GM21737 (cell line): ENCODE results near the gene ANO1.

Experiments used
- ATAC-seq: cut with Tn5 transposase; IDR thresholded peaks from one replicate; pipeline ENCODE4 v1.9.1; 2021; ENCODE audit warnings: mild to moderate bottlenecking, moderate library complexity; ENCODE audit not compliant: unreplicated experiment

Gene ANO1

DNA sequence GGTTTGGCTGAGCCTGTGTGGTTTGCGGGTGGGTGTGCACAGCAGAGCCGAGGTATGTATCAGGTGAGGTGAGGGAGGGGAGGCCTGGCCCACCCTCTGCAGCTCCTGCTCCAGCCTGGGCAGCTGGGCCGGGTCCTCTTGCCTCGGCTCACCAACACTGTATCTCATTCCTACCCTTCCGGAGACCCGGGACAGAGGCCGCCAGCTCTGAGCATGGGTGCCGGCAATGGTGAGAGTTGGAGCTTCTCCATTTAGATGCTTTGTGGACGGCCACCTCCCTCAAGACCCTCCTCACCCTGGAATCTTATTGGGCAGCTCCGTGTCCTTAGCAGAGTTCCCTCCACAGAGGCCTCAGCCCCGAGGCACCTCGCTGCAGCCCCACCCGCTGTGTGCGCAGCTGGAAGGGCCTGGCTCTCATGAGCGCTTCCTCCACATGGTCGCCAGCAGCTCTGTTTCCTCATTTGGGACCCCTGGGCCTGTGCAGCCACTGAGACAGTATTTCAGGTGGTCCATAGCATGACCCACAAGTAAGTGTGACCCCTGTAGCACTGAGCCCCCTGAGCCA is 55.7 kb downstream of the ANO1 start:
- no peak for ATAC-seq

DNA sequence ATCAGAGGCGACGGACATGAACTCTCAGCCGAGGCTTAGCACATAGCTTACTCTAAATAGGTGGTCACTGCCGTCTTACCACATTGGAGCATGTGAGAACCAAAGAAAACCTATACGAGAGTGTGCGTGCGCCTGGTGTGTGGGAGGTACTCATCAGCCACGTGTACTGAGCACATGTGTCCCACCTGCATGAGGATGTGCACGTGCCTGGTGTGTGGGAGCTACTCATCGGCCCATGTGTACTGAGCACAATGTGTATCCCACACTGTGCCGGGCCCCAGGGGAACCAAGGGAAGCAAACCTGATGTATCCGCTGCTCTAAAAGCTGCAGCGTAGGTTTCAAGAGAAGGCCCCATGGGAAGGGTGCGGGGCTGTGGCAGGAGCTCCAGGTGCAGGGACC is 56.4 kb downstream of the ANO1 start:
- ATAC-seq = no peak

DNA sequence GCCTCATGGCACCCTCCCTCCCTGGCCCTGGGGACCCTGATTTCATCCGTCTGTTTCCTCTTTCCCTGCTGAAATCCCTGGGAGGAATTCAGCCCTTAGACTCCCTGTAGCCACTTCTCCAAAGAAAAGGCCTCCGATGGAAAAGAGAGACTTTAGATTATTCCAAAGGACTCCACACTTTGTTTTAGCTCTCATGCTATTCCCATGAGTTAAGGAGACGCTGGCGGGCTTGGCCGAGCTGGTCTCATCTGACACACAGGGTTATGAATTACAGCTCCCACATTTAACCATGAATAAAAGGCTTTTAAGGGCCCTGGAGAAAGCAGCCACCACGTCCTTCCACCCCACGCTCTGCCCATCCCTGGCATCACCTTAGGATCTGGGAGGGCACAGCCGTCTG is 57.0 kb downstream of the ANO1 start:
- no peak for ATAC-seq

DNA sequence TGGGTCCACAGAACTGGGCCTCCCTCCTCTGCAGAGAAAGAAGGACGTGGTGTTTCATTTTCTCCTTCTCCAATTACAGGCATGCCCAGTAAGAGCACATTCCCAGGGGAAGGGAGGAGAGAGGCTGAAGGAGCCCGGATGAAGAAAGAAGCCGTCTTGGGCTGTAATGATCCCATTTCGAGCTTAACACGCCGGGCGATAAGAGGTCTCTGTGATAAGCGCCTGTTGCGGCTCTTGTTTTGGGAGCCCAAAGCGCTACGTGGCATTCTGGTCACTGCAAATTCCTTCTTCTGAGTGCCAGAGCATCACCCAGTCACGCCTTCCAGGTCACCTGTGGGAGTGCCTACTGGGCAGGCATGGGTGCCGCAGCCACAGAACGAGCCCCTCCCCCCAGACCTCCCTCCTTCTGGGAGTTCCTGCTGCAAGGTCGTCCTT is 57.5 kb downstream of the ANO1 start:
- ATAC-seq = no peak

DNA sequence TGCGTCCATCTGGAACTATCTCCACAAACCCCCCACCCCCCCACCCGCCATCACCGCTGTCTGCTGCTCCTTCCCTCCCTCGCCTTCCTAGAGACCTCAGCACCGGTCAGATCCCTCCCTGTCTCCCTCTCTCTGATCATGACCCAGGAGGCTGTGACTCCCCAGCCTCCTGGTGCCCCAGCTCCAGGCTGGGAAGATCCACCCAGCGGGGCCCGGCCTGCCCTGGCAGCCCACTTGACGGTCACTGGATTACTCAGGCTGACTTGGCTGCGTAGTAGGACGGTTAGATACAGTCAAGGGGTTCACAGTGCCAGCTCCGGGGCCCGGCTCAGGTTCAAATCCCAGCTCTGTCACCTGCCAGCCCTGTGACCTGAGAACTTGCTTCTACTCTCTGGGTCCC is 59.3 kb downstream of the ANO1 start:
- no peak for ATAC-seq

DNA sequence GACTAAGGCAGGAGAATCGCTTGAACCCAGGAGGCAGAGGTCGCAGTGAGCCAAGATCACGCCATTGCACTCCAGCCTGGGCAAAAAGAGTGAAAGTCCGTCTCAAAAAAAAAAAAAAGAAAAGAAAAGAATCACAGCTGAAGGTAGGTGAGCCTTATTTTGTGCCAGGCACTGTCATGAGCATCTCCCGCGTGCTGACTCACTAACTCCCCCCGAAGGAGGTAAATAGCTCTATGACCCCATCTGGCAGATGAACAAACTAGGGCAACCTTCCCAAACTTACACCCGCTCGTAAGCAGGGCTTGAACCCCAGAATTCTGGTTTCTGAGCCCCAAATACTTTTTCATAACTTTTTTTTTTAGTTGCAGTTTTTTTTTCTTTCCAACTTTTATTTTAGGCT is 60.3 kb downstream of the ANO1 start:
- no peak for ATAC-seq

DNA sequence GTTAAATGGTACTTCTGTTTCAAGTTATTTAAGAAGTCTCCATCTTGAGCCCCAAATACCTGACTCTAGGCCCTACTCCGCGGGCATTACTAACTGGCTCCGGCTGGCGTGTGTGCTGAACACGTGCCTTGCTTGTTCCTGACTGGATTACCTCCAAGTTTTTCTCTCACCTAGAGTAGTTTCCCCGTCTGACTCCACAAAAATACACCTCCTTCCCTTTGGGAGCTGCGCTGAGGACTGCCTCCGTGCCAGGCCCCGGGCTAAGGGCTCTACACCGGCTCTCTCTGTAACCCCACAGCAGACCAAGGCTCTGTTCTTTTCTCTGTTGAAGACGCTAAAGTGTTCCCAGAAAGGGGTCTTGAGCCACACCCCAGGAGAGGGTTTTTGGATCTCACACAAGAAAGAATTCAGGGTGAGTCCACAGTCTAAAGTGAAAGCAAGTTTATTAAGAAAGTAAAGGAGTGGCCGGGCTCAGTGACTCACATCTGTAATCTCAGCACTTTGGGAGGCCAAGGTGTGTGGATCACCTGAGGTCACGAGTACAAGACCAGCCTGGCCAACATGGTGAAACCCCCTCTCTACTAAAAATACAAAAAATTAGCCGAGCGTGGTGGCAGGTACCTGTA is 61.8 kb downstream of the ANO1 start:
- ATAC-seq = no peak

DNA sequence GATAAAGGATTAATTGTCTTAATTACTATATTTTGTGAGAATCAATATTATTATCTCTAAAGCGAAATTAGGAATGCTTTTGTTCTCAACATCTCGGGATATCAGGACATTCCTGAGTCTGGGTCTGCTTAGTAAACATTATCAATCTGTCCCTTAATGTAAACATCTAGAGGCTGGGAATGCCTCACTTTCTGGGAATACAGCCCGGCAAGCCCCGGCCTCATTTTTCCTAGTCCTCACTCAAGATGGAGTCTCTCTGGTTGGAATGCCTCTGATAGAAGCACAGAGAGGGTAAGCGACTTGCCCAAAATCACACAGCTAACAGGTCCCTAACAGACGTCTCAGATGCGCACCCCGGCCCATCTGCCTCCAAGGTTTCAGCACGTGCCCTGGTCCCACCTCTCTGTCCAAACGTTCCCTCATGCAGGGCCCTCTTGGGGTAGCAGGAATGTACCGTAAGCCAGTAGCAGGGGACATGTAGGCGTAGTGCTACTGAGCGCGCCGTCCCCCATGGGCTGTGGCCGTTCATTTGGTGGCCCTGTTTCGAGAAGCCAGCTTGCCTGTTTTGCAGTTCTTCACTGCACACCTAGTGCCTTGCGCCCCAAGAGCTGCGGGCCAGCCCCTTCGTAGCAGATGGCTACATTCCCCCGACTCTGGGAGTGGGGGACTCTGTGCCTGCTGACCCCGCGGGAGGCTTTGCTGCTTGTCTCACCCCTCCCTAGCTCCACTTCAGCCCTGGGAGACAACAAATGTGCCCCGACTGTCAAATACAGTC is 62.8 kb downstream of the ANO1 start:
- ATAC-seq = no peak

DNA sequence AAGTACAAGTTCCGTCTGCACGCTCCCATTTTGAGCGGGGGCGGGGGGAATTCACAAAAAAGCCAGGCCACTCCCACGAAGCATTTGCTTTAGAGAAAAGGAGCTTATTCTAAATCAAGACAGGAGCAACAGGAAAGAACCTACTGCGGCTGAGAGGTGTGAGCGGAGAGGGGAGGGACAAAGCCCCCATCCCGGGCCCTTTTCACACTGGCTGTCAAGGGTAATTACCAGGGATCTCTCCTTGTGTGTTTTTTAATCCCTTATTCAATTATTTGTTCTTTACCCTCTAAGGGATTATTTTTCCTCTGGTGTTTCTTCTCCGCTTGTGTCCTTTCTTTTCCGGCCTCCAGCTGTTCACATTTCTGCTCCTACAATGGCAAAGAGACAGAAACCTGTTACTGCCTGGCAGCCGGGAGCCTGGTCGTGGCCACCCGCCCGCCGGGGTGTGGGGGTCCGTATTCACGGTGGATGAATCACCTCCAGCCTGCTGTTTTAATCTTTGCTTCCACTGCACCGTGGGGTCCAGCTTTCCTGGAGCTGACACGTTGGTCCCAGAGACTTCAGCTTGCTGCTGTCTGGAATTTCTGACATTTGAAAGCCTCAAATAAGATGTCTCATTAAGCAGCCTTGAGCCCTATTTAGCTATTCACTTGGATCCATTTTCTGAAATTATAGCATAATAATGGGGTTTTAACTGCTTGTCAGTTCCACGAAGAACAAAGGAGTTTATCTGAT is 63.5 kb downstream of the ANO1 start:
- ATAC-seq = no peak

DNA sequence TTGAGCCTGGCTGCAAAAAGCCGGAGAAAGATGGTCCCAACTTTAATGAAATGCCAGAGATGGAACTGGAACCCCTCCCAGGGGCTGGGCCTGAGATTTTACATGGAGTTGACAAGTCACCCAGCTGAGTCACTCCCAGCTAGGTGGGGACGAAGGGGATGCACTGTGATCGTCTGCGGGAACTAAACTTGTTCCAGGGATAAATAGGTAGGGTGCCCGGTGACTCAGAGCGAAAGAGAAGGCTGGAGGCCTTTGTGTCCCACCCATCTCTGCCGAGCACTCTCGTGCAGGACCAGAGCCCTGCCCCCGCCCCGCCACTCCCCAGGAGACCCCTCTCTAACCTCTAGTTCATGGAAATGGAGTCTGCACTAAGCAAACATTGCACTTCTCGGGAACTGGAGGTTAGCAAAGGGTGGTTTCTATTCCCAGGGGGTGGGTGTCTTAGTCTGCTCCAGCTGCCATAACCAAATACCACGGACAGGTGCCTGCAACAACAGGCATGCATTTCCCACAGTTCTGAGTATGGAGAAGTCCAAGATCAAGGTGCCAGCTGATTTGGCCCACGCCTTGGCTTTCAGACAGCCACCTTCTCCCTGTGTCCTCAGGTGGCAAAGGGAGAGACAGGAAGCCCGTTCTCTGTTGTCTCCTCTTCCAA is 64.2 kb downstream of the ANO1 start:
- no peak for ATAC-seq

DNA sequence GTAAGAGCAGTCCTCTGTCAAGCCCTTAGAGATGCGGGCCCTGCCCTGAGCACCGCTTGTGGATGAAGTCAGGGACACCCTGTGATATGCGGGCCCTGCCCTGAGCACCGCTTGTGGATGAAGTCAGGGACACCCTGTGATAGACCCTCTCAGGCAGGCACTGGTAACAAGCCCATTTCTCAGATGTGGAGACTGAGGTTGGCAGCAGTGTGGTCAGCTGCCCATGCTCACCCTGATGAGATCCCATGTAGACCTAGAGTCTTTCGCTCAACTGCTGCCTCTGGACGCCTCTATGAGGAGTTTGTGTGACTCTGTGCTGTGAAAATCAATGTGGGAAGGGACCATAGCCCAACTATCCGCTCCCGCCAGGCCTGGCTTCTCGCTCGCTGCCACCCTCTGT is 66.1 kb downstream of the ANO1 start:
- no peak for ATAC-seq

DNA sequence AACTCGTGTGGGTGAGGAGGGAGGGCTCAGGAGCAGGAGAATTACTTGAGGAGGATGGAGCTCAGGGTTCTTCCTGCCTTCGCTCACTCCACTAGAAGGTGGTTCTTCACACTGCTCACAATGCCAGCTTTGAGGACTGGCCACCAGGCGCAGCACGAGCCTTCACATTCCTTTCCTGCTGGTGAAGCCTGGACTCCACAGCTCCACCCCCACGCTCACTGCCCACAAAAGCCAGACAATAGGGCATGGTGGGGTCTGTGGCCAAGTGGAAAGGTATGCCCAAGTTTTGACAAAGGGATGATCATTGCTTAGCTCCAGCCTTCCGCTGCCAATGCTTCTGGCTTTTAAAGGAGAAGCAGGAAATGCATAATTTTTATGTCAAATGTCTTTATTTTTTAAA is 67.0 kb downstream of the ANO1 start:
- ATAC-seq = no peak

DNA sequence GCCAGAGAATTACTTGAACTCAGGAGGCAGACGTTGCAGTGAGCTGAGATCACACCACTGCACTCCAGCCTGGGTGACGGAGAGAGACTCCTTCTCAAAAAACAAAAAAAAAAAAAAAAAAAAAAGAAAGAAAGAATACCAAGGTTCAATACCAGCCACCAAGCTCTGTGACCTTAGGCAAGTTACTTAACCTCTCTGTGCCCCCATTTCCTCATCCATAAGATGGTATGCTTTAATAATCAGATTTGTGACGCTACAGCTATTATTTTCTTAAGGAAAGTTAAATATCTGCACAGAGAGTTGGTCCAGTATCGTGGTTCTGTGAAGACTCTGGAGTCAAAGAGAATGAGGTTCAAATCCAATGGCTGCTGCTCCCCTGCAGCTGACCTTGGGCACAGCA is 67.7 kb downstream of the ANO1 start:
- no peak for ATAC-seq

DNA sequence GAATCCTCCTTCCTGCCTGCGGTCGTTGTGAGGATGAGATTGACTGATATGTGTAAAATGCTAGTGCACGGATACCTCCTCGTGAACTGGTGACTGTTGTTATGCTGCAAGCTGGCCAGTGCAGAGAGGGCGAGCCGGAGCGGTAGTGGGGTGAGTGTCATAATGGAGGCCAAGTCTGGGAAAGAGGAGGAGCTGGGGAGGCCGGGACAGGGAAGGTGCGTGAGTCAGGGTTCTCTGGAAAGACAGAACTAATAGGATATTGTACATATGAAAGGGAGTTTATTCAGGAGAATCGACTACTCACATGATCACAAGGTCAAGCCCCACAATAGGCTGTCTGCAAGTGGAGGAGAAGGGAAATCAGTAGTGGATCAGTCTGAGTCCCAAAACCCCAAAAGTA is 68.2 kb downstream of the ANO1 start:
- no peak for ATAC-seq

DNA sequence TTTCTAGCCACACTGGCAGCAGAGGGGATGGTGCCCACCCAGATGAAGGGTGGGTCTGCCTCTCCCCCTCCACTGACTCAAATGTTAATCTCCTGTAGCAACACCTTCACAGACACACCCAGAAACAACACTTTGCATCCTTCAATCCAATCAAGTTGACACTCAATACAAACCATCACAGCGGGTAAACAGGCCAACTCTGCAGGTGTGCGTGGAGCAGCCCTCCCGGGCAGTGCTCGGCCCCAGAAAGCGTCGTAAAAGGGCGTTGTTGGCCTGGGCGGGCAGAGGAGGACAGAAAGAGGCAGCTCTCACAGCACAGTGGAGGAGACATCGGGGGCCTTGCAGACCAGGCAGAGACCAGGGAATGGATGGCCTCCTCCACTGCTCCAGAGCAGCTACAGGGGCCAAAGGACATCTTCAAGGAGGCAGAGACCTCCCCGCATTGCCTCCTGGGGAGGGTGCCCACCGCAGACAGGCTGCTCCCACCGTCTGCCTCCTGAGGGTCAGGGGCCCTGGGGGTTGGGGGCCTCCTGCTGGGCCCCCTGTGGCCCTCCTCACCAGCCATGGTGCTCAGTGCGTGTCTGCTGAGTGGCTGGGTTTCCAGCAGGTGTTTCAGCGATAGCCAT is 68.9 kb downstream of the ANO1 start:
- ATAC-seq = no peak

DNA sequence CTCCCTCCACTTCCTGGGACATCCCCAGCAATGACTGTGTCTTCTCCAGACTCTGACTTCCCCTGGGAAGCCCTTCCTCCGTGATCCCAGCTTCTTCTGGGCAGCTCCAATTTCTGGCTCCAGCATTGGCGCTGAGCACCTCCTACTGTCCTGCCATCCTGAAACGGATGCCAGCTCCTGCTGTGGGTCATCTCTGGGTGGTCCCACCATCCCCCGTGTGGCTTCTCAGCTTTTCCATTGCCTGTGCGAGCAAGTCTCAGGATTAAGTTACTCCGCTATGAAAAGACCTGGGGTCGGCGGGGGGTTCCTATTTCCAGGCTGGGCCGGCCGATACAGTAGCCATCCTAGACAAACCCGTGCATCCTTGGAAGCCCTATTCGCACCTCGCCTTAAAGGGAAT is 69.6 kb downstream of the ANO1 start:
- ATAC-seq = no peak

DNA sequence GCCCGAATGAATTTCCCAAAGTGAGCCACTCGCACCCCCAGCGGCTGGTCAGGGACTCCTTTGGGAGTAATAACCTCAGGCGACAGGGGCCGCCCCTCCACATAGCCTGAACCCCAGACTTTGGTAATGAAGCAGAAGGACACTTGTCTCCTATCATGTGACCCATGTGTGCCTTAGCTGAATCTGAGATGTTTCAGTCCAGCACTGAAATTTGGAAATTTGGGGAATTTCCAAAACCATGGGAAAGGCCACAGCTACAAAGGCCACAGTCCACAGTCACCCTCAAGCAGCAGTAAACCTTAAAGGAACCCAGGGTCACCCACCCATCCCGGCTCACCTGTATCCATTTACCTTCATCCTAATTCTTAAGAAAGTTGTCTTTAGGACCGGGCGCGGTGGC is 73.6 kb downstream of the ANO1 start:
- ATAC-seq = no peak

DNA sequence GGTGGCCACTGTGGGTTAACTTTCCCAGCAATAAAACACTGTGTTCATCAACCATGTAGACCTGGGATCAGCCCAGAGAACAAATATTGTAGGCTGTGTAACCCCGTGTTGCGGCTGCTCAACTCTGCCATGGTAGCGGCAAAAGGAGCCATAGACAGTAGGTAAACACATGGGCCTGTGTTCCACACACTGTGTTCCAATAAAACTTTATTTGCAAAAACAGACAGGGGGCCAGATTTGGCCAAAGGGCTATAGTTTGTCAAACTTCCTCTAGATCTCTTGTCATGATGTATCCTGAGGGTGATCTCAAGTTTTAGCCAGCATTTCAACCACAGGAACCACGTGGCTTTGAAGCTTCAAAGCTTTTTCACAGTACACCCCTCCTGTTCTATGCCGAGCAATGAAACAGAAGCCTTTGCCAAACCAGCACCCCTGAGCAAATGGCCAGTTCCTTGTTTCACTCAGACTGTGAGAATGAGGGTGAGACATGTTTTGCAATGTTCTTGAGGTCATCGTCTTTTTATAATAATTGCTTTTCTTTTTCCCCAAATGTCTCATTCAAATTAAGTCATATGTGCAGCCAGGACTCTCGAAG is 75.1 kb downstream of the ANO1 start:
- ATAC-seq = no peak

DNA sequence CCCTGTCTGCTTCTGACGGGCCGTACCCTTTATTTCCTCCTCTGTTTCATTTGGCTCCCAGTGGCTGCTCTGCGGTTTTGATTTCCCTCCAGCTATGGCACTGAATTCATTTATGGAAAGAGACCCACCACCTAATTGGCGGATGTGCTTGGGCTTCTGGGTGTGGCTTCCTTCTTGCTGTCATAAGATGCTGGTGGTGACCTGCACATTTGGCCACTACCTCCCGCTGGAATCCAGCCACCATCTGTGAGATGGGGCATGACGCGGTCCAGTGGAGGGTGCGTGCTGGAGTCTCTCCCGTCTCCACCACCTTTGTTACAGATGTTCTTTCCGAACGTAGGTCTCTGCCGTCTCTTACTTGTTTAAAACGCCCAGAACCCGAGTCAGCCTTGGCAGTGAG is 77.3 kb downstream of the ANO1 start:
- ATAC-seq = no peak

DNA sequence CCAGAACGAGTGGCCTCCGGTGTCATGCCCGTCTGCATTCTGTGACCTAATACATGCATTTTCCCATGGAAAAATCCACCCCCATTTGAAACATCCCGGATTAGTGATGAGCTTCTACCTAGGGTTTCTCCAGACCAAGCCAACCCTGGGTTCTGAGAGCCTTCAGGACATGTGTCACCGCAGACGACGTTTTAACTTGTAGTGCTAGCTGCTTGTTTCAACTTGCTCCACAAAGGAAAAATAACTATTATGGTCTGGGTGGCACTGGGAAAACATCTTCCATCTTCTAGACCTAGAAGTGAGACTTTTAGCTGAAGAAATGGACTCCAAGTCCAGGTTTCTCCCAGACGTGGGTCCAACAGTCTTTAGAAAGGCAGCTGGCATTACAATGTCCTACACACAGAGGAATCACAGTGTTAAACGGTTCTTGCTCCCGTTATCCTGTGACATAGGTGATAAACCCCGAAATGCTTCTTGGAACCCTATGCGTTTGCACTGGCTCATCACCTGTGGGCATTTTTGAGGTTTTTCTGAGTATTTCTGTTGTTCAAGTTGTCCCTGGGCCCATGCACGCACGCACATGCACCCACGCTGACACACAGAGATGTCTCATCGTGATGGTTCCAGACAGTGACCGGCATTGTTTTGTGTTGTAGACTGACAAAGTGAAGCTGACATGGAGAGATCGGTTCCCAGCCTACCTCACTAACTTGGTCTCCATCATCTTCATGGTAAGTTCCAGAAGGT is 78.3 kb downstream of the ANO1 start:
- no peak for ATAC-seq
